ENCODE data around the gene KCNH1.

DNA sequence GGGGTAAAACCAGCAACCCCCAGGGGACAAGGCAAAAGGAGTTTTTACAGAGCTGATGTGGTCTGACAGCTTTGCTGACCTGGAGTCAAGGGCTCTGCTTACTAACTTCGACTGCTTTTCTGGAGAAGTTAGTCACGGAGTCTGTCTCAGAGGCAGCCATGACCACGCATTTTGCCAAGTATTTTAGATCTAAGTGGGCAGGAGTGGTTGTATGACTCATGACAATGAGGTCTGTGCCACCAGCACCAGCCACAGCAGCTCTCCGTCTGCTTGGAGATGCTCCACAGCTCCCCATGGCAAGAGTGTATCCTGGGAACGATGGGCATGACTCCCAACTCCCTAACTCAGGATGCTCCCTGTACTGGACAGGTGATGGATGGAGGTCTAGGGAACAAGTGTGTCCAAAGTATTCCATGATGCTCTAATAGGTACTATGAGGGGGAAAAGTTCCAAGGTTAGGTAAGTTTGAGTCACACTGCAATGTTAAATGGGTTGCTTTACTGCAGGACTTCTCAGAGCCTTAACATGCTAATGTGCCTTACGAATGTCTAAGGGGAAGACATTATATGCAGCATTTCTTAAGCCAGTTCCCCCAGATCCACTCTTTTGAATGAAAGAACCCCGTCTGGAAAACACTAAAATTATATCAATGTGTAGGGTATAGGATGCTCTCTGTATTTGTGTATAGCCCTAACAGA is 446.2 kb downstream of the KCNH1 start:
- TF ChIP-seq POLR2A (IDR thresholded peaks at IDR 0.05; ENCODE audit: low read depth, low read length): no peak
- no peak for TF ChIP-seq RCOR1 (IDR thresholded peaks at IDR 0.05; ENCODE audit: insufficient replicate concordance, low read length)
- TF ChIP-seq, protein P1, sequence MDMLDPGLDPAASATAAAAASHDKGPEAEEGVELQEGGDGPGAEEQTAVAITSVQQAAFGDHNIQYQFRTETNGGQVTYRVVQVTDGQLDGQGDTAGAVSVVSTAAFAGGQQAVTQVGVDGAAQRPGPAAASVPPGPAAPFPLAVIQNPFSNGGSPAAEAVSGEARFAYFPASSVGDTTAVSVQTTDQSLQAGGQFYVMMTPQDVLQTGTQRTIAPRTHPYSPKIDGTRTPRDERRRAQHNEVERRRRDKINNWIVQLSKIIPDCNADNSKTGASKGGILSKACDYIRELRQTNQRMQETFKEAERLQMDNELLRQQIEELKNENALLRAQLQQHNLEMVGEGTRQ (IDR thresholded peaks at IDR 0.05; ENCODE audit: low read depth, low read length): no peak
- no peak for TF ChIP-seq RAD21 (IDR thresholded peaks at IDR 0.05; ENCODE audit: low read length)
- TF ChIP-seq, protein P2, sequence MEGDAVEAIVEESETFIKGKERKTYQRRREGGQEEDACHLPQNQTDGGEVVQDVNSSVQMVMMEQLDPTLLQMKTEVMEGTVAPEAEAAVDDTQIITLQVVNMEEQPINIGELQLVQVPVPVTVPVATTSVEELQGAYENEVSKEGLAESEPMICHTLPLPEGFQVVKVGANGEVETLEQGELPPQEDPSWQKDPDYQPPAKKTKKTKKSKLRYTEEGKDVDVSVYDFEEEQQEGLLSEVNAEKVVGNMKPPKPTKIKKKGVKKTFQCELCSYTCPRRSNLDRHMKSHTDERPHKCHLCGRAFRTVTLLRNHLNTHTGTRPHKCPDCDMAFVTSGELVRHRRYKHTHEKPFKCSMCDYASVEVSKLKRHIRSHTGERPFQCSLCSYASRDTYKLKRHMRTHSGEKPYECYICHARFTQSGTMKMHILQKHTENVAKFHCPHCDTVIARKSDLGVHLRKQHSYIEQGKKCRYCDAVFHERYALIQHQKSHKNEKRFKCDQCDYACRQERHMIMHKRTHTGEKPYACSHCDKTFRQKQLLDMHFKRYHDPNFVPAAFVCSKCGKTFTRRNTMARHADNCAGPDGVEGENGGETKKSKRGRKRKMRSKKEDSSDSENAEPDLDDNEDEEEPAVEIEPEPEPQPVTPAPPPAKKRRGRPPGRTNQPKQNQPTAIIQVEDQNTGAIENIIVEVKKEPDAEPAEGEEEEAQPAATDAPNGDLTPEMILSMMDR (conservative IDR thresholded peaks at IDR 0.05; ENCODE audit: low read depth, low read length): no peak
- TF ChIP-seq NFE2L2 (IDR thresholded peaks at IDR 0.05; ENCODE audit: low read depth, low read length): no peak
- no peak for TF ChIP-seq SMC3 (IDR thresholded peaks at IDR 0.05; ENCODE audit: low read depth, low read length)
- no peak for TF ChIP-seq BHLHE40 (IDR thresholded peaks at IDR 0.05; ENCODE audit: low read depth, low read length)
